Kasumi-1 (cell line): ENCODE measurements around the gene LTB4R.
"Not testable (repeated sequence)": the region's sequence is repeated elsewhere in the genome, so short reads cannot be mapped to it uniquely, and the experiment has no call there.

Experiments used
- DNase-seq, 2 experiments: peaks; one replicate each; lab custom pipeline; 2025; lab: John Stamatoyannopoulos, UW

LTB4R gene

DNA sequence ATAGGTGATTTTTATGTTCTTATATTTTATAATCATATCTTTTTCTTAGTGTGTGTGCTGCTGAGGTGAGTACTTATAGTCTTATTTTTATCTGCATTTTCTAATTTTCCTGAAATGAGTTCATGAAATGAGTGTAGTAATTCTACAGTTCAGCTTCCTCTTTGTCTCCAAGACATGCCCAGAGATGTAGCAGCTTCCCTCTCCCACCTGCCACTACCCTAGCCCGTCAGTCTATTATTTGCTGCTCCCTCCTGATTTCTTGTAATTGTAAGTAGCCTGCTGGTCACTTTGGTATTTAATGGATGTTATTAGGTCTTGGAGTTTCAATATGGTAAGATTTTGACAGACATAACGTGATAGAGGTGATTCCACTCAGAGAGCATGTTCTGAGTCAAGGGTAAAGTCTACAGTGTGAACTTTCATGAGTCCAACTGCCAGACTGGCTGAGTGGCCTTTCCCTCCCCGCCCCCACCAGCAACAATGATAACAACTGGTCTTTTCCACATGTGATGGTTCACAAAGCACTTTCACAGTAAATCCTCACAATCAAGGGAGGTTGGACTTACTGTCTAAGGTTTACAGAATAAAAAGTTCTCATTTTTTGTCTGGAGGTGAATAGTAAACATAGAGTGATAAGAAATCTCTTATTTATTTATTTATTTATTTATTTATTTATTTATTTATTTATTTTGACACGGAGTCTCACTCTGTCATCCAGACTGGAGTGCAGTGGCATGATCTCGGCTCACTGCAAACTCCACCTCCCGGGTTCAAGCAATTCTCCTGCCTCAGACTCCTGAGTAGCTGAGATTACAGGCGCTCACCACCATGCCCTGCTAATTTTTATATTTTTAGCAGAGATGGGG, 32.7 kb downstream of the LTB4R start:
- DNase-seq = no peak

DNA sequence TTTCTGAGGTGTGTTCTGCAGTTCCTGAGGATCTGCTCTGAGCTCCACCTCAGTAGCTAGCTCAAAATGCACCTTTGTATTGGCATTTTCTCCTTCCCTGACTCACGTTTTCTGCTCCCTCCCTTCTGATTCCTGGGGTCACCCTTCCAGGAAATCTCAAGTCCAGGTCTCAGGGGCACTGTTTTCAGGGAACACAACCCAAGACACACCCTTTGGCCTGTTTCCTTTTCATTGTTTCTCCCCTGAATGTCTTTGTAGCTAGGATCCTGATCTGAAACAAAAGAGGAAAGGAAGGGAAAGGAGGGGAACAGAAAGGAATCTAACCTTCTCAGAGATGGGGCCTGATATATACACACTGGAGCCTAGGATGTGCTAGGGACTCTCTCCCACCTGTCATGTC, 35.8 kb downstream of the LTB4R start:
- DNase-seq = no peak

DNA sequence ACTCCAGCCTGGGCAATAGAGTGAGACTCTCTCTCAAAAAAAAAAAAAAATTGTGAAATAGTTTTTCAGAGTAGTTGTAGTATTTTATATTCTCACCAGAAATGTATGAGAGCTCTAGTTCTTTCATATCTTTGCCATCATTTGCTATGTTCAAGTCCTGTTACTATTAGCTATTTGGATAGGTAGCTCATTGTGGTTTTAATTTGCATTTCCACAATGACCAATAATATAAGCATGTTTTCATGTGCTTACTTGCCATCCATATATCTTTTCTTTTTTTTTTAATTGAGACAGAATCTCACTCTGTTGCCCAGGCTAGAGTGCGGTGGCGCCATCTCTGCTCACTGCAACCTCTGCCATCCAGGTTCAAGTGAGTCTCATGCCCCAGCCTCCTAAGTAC, 36.9 kb downstream of the LTB4R start:
- DNase-seq = no peak

DNA sequence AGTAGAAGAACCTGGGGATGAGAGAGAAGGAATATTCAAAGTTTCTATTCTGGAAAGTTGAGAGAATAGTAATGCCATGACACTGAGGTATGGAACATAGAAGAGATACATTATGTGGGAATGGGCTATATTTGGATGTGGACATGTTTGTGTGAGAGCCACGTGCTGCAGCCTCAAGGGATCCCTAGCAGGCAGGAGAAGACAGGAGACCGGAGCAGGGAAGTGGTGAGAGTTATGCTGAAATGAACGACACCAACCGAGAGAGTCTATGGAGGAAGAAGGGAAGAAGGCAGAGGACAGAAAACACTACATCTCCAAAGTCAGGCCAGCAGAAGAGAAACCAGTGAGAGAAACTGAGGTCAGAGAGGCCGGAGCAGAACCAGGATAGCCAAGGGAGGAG, 38.4 kb downstream of the LTB4R start:
- DNase-seq = no peak

DNA sequence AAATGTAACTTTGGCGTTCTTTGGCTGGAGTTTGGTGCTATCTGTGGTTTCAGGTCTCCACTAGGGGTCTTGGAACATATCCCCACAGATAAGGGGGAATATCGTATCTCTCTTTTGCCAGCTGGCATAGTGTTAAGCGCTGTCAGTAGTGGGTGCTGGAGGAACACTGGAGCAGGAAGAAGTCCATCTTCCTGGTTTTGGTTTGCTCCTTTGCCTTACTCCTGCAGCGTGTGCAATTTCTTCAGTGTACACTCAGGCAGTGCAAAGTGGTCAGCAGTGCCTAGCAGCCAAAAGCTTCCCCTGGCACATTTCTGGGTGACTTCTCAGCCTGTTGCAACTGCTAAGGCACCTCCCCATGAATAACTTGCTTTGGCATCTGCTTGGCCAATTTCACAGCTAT, 40.2 kb downstream of the LTB4R start:
- DNase-seq = peak; percentile 30 to 34

DNA sequence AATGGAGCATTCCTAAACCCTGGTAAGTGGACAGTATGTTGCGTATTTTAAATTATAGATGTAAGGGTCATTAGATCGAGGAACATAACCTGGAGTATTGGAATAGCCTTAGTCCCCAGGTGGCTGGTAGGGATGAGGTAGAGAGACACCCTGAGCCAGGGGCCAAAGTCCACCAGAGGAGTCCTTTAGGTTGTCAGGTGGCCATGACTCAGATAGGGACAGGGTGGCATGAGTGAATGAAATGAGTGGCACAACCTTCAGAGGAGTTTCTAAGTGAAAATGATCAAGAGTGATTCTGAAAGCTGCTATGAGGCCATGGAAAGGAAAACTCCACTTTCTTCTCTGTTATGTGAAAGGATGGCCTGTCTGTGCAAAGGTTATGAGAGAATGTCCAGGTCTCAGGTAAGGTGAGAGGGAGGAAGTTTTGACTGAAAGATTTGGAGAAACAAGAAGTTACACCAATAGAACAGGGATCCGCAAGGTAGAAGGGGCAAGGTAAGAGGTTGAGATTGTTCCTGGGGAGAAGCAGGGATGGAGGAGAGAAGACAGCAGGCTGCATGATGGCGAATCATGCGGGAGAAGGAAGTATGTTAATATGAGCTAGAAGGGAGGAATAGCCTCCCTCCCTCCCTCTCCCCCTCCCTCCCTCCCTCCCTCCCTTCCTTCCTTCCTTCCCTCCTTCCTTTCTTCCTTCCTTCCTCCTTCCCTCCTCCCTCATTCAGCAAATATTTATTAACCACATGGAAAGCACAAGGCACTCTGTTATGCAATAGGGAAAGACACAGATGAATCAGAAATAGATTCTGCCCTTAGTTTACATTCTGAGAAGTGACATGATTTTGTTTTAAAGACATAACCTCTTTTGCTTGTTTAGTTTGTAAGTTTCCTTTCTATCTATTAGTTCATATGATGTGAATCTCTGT, 42.5 kb downstream of the LTB4R start:
- DNase-seq = no peak

DNA sequence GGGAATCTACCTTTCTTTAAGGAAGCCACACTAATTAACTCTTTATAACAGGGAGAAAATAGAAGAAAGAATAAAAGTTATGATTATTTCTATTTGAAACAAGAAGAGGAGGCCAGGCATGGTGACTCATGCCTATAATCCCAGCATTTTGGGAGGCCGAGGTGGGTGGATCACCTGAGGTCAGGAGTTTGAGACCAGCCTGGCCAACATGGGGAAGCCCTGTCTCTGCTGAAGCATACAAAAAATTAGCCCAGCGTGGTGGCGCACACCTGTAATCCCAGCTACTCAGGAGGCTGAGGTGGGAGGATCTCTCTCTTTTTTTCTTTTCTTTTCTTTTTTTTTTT, 43.2 kb downstream of the LTB4R start:
- not testable (repeated sequence) for DNase-seq

DNA sequence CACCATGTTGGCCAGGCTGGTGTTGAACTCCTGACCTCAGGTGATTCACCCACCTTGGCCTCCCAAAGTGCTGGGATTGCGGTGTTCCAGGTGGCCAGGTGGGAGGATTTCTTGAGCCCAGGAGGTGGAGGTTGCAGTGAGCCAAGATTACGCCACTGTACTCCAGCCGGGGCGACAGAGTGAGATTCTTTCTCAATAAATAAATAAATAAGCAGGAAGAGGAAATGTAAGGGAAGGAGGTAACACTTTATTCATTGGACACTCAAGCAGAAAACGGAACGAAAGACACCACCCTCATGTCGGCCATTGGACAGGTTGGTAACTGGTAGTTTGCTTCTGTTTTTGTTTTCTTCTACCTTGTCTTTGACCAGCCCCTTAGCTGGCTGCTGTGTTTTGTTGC, 43.7 kb downstream of the LTB4R start:
- DNase-seq = no peak

DNA sequence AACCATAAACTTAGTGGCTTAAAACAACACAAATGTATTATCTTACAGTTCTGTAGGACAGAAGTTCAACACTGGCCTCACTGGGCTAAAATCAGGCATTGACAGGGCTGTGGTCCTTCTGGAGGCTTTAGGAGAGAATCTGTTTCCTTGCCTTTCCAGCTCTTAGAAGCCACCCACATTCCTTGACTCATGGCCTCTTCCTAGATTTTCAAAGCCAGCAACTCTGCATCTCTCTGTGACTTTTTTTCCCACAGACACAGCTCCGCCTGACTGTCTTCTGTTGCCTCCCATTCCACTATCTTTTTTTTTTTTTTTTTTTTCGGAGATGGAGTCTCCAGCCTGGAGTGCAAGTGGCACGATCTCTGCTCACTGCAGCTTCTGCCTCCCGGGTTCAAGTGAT, 44.9 kb downstream of the LTB4R start:
- no peak for DNase-seq

DNA sequence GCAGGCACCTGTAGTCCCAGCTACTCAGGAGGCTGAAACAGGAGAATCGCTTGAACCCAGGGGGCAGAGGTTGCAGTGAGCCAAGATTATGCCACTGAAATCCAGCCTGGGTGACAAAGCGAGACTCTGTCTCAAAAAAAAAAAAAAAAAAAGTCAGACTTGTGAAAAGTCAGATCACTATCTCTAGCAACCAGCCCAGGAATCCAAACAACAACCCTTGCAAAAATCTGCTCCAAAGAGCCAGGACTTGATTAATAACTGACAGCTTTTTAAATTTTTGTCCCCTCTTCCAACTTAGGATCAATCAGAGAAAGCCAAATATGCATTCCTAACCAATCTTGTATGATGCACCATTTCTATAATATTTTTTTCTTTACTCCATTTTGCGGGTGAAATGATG, 49.0 kb downstream of the LTB4R start:
- no peak for DNase-seq

DNA sequence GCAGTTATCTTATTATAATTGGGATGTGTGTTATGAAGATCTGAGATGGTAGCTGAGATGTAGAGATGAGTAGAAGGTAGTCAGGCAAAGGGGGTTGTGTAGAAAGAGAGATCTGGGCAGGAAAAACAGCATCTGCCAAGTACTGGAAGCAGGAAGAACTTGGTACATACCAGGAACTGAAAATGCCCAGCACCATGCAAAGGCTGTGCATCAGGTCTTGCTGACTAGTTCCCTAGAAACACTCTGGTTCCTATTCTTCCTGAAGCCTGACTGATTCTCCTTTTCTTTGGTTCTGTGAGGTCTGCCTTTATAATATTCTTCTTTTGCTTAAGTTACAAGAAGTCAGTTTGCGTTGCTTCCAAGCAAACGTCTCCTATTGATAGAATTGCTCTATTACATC, 50.0 kb downstream of the LTB4R start:
- no peak for DNase-seq

DNA sequence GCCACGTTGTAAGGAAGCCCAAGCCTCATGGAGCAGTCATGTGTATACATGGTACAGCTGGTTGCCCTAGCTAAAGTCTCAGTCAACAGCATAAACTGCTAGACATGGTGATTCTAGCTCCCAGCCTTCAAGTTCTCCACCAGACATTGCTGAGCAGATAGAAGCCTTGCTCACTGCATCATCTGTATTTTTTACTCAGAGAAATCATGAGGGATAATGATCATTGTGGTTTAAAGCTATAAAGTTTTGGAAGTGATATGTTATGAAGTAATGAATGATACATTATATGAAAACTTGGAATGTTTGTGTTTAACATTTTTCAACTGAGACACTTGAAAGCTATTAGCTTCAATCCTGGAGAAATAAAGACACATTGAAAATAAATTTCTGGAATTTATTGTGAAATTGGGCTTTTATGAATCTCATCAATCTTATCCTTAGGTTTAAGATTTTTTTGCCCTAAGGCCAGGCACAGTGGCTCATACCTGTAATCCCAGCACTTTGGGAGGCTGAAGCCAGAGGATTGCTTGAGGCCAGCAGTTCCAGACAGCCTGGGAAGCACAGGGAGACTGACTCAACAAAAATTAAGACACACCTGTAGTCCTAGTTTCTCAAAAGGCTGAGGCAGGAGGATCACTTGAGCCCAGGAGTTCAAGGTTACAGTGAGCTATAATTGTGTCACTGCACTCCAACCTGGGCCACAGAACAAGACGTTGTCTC, 51.1 kb downstream of the LTB4R start:
- DNase-seq = no peak

DNA sequence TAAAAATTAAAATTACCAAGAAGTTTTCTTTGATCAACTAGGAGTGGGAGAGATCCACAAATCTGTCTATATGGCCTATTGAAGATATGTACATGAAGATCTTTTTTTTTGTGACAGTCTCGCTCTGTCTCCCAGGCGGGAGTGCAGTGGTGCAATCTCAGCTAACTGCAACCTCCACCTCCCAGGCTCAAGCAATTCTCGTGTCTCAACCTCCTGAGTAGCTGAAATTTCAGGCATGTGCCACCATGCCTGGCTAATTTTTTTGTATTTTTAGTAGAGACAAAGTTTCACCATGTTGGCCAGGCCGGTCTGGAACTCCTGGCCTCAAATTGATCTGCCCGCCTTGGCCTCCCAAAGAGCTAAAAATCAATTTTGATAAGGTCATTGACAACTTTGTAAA, 52.1 kb downstream of the LTB4R start:
- DNase-seq = no peak

DNA sequence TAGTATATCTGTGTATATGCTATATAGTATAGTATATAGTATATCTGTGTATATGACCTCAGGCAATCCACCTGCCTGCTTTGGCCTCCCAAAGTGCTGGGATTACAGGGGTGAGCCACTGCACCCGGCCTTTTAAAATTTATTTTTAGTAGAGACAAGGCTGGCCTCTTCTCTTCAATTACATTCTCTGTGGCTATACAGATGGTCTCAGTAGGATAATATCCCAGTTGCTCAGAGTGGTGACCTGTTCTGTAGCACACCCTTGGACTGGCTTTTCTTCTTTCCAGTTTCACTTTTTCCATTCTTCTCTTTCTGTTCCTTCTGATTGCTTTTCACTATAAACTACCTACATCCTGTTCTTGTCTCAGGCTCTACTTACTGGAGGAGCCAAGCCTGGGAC, 53.5 kb downstream of the LTB4R start:
- DNase-seq = no peak

DNA sequence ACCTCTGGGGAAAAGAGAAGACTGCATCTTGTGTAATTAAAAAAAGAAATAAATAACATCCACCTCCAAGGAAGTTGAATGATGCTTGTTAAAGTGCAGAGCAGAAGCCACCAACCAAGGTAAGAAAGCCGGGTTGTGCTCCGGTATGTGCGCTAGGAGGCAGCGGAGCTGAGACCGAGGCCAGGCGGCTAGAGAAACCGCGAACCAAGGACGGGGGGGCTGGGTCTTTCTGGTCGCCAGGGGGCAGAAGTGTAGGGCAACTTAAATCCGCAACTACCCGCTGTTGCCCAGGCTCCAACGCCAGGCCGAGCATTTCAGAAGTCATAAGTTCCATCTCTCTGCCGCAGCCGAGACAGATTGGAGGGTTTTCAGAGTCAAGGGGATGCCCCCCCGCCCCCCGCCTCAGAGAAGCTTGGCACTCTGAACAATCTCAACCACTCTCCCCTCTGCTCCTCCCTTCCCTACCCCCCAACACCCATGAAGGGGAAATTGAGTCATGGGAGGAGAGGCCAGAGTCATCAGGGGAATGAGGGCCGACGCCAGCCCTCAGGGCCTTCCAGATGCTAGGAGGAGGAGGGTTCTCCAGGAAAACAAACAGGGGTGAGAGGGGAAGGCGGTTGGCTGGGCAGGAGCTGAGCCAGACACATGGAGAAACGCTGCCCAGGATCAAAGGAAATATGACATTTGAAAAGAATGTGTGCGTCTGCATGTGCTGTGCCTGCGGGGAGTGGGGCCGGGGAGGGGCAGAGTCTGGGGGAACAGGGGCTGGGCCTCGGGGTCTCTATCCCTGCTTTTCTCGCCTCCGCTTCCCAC, 54.5 kb downstream of the LTB4R start:
- peak; percentile 69 to 76 for DNase-seq

DNA sequence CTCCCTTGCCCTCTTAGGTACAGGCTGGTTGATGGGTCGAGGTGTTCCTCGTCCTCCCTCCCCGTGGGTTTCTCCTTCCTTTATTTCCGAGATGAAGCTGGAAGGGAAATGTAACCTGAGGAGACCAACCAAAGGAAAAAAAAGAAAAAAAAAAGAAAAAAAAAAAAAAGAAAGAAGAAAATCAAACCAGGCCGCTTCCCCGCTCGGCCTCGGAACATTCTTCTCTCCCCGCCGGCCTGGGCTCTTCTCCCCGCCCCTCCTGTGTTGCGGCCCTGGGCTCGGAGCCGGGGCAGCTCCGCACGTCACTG, 55.1 kb downstream of the LTB4R start:
- no peak for DNase-seq

DNA sequence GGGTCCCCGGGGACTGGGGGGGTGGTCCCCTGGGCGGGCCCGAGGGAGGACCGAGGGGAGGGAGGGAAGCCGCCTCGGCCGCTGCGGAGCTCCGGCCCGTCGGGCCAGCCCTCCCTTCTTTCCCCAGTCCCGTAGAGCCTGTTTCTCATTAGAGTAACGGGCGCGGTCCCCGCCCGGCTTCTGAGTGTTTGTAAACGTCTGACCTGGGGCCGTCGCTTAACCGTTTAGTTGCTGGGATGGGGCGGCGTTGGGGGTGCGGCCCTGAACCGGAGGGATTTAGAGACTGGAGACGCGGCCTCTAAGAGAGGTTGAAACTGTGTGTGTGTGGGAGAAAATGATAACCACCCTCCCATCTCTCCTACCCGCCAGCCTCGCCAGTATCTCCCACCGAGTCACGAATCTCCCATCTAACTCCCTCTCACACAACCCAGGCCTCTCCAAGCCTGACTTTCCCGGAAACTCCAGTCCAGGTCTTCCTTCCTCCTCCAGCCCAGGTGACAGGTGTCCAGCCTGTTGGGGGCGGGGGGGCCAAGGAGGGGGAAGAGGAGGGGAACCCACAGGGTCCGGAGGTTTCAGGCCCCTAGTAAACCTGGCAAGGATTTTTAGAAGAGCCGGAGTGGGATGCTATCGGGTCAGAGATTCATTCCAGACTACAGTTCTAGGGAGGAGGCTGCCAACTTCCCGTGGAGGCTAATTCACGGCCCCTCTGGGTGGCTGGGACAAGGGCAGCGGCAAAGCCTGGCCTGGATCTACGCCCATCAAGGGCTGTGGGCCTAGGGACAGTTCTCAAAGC, 55.6 kb downstream of the LTB4R start:
- no peak for DNase-seq
